ENCODE results near the gene PSMG4. TPM values are rescaled to one million over a fixed set of nuclear protein-coding genes. Genes with fewer than 3 reads are reported as not detected.
A peak's percentile ranks its signal among the peaks of the same experiment; 100 is the strongest.

Gene PSMG4
- total RNA-seq, 1 donor from 2014 or later, result 37.2 TPM

- Mint-ChIP-seq H3K4me1 (ENCODE audit: low read depth, unreplicated experiment) (peaks cover 19% of the 10 kb centered on the region), H3K36me3 (ENCODE audit: unreplicated experiment) (peaks cover 13% of the 10 kb centered on the region), H3K27ac (ENCODE audit: unreplicated experiment) (peak overlapping the region; percentile 100), H3K27me3 (ENCODE audit: unreplicated experiment) (peaks cover 46% of the 10 kb centered on the region), H3K4me3 (ENCODE audit: unreplicated experiment) (peak overlapping the region; percentile 98), H3K9me3 (ENCODE audit: unreplicated experiment) (peaks cover 48% of the 10 kb centered on the region)
- no peak for DNase-seq
- no peak for TF ChIP-seq CTCF (IDR thresholded peaks at IDR 0.05; ENCODE audit: partially characterized antibody, unreplicated experiment)
Measured at GRCh38 chr6:3230256-3230882, 28.4 kb upstream of the PSMG4 start.

- Mint-ChIP-seq H3K27me3 (ENCODE audit: unreplicated experiment) (peaks cover 44% of the 10 kb centered on the region), H3K27ac (ENCODE audit: unreplicated experiment) (peak overlapping the region; percentile 100), H3K4me1 (ENCODE audit: low read depth, unreplicated experiment) (peaks cover 19% of the 10 kb centered on the region), H3K9me3 (ENCODE audit: unreplicated experiment) (peaks cover 44% of the 10 kb centered on the region), H3K36me3 (ENCODE audit: unreplicated experiment) (peaks cover 10% of the 10 kb centered on the region), H3K4me3 (ENCODE audit: unreplicated experiment) (peak overlapping the region; percentile 98)
- TF ChIP-seq CTCF (IDR thresholded peaks at IDR 0.05; ENCODE audit: partially characterized antibody, unreplicated experiment), result no peak
- peak; percentile 76 for DNase-seq
Measured at GRCh38 chr6:3230900-3231246, 27.9 kb upstream of the PSMG4 start.

GRCh38 chr6:3231247-3232016, 27.3 kb upstream of the PSMG4 start:
- peaks cover 41% of the 10 kb centered on the region for H3K9me3 Mint-ChIP-seq (ENCODE audit: unreplicated experiment)
- H3K27ac Mint-ChIP-seq (ENCODE audit: unreplicated experiment), result peak overlapping the region; percentile 100
- peaks cover 41% of the 10 kb centered on the region for H3K27me3 Mint-ChIP-seq (ENCODE audit: unreplicated experiment)
- H3K36me3 Mint-ChIP-seq (ENCODE audit: unreplicated experiment), result peaks cover 6% of the 10 kb centered on the region
- peak; percentile 86 for DNase-seq
- peak overlapping the region; percentile 98 for H3K4me3 Mint-ChIP-seq (ENCODE audit: unreplicated experiment)
- peaks cover 19% of the 10 kb centered on the region for H3K4me1 Mint-ChIP-seq (ENCODE audit: low read depth, unreplicated experiment)
- TF ChIP-seq CTCF (IDR thresholded peaks at IDR 0.05; ENCODE audit: partially characterized antibody, unreplicated experiment), result no peak

- peaks cover 6% of the 10 kb centered on the region for H3K36me3 Mint-ChIP-seq (ENCODE audit: unreplicated experiment)
- H3K4me1 Mint-ChIP-seq (ENCODE audit: low read depth, unreplicated experiment), result peaks cover 19% of the 10 kb centered on the region
- DNase-seq, result peak; percentile 47
- peak overlapping the region; percentile 98 for H3K4me3 Mint-ChIP-seq (ENCODE audit: unreplicated experiment)
- H3K27me3 Mint-ChIP-seq (ENCODE audit: unreplicated experiment), result peaks cover 38% of the 10 kb centered on the region
- H3K27ac Mint-ChIP-seq (ENCODE audit: unreplicated experiment), result peak overlapping the region; percentile 100
- H3K9me3 Mint-ChIP-seq (ENCODE audit: unreplicated experiment), result peaks cover 39% of the 10 kb centered on the region
- TF ChIP-seq CTCF (IDR thresholded peaks at IDR 0.05; ENCODE audit: partially characterized antibody, unreplicated experiment), result no peak
Measured at GRCh38 chr6:3232017-3232945, 26.5 kb upstream of the PSMG4 start.

All from glutamatergic neuron (in vitro differentiated cells).